HG03342 (cell line): ENCODE measurements around the gene TBC1D12.

Experiments
- ATAC-seq: cut with Tn5 transposase; IDR thresholded peaks from one replicate; pipeline ENCODE4 v1.9.1; 2021; ENCODE audit warnings: mild to moderate bottlenecking, moderate library complexity; ENCODE audit not compliant: unreplicated experiment

TBC1D12 gene

GRCh38 chr10:94405406-94405805 is 3.1 kb downstream of the TBC1D12 start:
- ATAC-seq: no peak

DNA sequence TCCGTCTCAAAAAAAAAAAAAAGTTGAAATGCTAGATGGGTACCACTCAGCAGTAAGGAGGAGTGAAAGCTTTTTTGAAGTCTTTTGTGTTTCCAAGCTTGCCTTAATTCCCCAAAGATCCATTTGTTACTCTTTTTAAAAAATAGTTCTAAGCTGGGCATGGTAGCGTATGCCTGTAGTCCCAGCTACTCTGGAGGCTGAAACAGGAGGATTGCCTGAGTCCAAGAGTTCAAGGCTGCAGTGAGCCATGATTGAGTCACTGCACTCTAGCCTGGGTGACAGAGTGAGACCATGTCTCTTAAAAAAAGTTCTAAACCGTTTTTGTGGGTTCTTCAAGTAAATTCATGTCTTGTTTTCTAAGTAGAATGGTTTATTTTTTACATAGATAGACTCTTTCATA is 5.3 kb downstream of the TBC1D12 start:
- ATAC-seq: no peak

DNA sequence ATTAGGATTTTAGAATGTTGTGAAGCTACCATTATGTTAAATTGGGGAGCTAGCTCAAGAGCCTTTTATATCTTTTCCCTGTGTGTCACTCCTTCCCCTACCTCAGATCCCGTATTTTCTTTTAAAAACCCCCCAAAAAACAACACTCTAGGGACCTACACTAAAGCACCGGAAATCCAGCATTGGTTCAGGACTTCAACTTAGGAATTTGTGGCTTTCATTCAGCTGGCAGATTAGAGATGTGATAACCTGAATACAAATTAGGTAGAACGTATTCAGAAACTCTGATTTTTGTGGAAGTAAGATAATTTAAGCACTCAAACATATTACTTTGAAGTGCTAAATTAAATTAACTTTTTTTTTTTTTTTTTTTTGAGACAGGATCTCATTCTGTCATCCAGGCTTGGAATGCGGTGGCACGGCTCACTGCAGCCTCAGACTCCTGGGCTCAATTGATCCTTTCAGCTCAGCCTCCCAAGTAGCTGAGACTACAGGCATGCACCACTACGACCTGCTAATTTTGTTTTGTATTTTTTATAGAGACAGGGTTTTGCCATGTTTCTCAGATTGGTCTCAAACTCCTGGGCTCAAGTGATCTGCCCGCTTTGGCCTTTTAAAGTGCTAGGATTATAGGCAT is 6.8 kb downstream of the TBC1D12 start:
- no peak for ATAC-seq

- ATAC-seq: no peak
These were observed 9.0 kb downstream of the TBC1D12 start for GRCh38 chr10:94411304-94411703.

- no peak for ATAC-seq
These were observed 10.1 kb downstream of the TBC1D12 start for GRCh38 chr10:94412449-94412848.

- no peak for ATAC-seq
These were observed 11.0 kb downstream of the TBC1D12 start for GRCh38 chr10:94413361-94413760.

GRCh38 chr10:94416896-94417295 is 14.6 kb downstream of the TBC1D12 start:
- no peak for ATAC-seq

DNA sequence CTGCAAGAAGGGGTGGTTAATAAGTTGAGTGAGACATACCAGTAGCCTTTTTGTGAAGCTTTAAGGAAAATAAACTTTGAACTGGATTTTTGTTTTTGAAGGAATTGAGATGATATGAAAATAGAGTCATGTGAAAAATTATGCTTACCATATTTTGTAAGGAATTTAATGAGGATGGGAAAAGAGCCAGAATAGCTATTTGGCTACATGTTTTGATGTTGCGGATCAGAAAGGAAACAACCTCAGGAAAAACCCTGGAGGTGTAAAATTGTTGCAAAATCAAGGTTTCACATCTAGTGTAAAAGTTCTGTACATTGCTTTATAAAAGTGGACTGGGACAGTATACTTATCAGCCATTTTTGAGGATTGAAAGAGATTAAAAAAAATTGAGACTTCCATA is 15.0 kb downstream of the TBC1D12 start:
- no peak for ATAC-seq

DNA sequence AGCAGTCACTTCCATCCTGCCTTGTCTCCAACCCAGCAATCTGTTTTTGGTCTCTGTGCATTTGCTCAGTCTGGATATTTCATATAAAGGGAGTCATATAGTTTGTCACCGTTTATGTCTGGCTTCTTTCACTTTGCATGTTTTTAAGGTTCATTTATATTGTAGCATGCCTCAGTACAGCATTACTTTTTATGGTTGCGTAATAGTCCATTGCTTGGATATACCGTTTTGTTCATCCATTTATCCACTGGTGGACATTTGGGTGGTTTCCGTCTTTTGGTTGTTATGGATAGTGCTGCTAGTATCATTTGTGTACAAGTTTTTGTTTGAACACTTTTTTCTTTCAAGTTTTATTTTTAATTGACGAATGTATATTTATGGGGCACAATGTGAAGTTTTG is 18.2 kb downstream of the TBC1D12 start:
- ATAC-seq: no peak

DNA sequence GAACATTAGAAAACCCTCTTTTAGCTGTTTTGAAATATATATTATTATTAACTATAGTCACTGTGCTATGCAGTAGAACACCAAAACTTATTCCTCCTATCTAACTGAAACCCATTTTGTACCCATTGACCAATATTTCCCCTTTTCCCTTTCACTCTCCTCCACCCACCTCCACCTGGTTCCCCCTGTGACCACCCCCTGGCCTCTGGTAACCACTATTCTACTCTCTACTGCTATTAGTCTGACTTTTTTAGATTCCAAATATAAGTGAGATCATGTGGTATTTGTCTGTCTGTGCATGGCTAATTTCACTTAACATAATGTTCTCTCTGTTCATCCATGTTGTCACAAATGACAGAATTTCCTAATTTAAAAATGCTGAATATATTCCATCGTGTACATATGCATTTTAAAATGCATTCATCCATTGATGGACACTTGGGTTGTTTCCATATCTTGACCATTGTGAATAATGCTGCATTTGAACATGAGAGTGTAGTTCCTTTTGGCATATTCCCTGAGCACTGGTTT is 18.7 kb downstream of the TBC1D12 start:
- ATAC-seq: no peak

DNA sequence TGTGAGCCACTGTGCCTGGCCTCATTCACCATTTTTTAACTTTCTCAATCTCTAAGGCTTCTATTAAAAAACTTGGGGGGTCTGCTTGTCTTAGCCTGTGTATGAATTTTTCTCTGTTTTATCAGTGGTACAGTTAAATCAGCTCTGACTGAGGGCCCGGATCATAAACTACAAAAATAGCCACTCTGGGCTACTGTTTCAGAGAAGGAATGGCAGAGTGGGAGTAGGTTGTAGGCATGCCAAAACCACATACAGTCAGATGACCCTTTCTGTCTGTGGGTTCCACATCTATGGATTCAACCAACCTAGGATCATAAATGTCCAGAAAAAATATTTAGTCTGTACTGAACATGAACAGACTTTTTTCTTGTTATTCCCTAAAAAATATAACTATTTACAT is 21.3 kb downstream of the TBC1D12 start:
- no peak for ATAC-seq

GRCh38 chr10:94424714-94425337 is 22.5 kb downstream of the TBC1D12 start:
- ATAC-seq: no peak

DNA sequence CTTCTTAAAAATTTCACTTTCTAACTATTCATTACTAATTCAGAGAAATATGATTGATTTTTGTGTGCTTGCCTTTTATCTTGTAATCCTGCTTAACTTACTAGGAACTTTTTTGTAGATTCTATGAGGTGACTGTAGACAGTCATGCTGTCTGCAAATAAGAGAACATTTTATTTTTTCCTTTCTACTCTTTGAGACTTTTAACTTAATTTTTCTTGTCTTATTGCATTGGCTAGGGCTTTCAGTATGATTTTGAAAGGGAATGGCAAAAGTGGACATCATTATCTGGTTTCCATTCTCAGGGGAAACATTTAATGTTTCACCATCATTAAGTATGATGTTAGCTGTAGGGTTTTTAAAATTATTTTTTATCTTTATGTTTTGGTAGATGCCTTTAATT is 23.6 kb downstream of the TBC1D12 start:
- ATAC-seq: no peak

GRCh38 chr10:94427166-94427565 is 24.8 kb downstream of the TBC1D12 start:
- no peak for ATAC-seq

DNA sequence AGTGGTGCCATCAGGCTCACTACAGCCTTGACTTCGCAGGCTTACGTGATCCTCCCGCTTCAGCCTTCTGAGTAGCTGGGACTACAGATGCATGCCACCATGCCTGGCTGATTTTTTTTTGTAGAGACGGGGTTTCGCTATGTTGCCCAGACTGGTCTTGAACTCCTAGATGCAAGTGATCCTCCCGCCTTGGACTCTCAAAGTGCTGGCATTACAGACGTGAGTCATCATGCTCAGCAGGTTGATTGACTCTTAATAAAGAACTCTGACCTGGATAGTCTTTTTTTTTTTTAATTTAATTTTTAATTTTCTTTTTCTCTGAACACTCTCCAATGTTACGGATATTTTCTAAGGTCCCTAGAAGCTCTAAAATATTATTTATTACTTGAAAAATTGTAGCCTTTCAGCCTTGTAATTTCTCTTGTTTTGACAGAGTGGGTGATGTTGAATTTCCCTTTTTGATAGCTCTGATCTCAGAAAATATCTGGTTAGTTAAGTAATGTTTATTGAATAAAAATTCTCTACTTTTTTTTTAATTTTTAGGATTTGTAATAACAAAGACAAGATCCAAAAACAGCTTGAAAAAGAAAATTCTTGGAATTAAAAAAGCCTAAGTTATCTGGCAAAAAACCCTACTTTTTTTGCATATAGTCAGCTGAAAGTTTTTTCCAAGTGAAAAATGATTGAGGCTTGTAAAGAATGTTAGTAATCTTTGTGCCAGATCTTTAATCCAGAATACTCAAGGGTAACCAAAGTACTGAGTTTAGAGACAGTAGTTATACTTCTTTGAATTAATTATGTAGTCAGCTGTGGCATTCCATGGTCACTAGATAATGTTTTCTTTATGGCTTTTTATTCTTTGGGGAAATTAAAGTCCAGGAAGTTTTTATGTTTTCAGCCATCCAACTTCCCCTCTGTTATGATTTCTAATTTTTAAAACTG is 26.7 kb downstream of the TBC1D12 start:
- ATAC-seq: no peak

- no peak for ATAC-seq
These were observed 28.4 kb downstream of the TBC1D12 start for GRCh38 chr10:94430701-94431100.

DNA sequence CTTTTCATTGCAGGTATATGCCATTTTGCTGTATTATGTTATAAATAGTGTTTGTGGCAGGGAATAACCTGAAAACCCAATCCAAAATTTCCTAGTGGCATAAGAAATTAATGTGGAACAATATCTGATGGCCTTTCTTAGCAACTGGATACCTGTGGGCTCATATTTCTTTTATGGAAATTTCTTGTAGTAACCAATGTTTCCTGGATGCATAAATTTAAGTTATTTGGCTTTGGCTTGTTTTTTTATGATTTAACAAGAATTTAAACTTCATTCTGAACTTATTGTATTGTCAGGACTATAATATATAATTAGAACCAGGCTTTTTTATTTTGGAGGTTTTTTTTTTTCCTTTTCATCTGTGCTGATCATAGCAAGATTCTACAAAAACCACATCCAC is 30.1 kb downstream of the TBC1D12 start:
- ATAC-seq: no peak

- ATAC-seq: no peak
These were observed 37.0 kb downstream of the TBC1D12 start for GRCh38 chr10:94439275-94439861.

GRCh38 chr10:94440096-94440495 is 37.8 kb downstream of the TBC1D12 start:
- no peak for ATAC-seq

DNA sequence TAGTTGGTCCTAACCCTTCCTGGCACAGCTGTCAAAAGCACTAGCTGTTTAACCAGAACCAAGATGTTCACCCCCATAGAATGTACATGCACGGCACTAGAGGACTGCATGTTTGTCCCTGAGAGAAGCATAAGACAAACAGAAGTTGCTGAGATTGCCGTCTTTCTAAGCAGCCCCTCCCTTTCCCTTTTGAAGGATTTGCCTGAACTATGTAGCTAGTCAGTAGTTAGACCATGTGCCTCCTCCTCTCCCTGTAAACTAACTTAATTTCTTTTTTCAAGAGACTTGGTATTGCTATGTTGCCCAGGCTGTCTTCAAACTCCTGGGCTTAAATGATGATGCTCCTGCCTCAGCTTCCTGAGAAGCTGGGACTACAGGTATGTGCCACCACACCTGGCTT is 40.7 kb downstream of the TBC1D12 start:
- no peak for ATAC-seq

DNA sequence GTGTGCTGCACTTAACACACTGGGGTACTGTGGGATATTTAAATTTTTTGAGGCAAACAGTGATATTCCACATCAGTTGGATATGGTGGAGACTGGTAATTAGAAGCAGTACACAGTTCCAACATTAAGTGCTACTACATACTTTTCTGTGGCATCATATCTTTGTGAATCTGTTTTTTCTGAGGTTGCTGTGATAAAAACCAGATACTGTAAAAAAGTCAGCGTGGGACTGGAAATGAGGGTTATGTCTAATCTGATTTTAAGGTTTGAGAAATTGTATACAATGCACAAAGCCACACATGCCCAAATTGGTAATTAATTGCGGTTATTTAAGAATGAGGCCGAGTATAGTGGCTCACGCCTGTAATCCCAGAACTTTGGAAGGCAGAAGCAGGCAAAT is 41.2 kb downstream of the TBC1D12 start:
- ATAC-seq: no peak
